ENCODE results near the gene KIF3B. TPM values are rescaled to one million over a fixed set of nuclear protein-coding genes. Genes with fewer than 3 reads are reported as not detected.
"Not testable (repeated sequence)": the region's sequence is repeated elsewhere in the genome, so short reads cannot be mapped to it uniquely, and the experiment has no call there.

The KIF3B gene
- polyA plus RNA-seq, 4 donors, result 16.2 to 62.0 (median 26.5) TPM

GRCh38 chr20:32370897-32371296 is 93.4 kb downstream of the KIF3B start:
- DNase-seq (no peak), FAIRE-seq (no peak)
- Histone ChIP-seq H3K9me3 (ENCODE audit: control insufficient read depth in 2 of 2, insufficient read depth in 1 of 2, low read depth in 1 of 2, low read length in 1 of 2) (no peaks in the 10 kb centered on the region), H3K36me3 (ENCODE audit: control insufficient read depth in 3 of 3, insufficient read depth in 2 of 3, low read depth in 1 of 3, low read length in 3 of 3) (peaks cover 5 to 51% (median 7%) of the 10 kb centered on the region in 3 donors), H3K4me3 (ENCODE audit: low read depth in 1 of 3, low read length in 3 of 3) (no peak overlapping the region), H3K27me3 (ENCODE audit: control insufficient read depth in 3 of 3, insufficient read depth in 3 of 3, low read length in 3 of 3) (no peaks in the 10 kb centered on the region), H3K27ac (ENCODE audit: low read depth in 1 of 3, low read length in 2 of 3) (no peak overlapping the region), H3K4me1 (ENCODE audit: control insufficient read depth in 3 of 3, insufficient read depth in 2 of 3, low read depth in 1 of 3, low read length in 2 of 3) (peaks cover 0 to 8% (median 3%) of the 10 kb centered on the region in 3 donors)
- WGBS, 3 donors, result 92 to 98% (median 96%) methylated on average over 2 of the region's 2 CpGs

DNA sequence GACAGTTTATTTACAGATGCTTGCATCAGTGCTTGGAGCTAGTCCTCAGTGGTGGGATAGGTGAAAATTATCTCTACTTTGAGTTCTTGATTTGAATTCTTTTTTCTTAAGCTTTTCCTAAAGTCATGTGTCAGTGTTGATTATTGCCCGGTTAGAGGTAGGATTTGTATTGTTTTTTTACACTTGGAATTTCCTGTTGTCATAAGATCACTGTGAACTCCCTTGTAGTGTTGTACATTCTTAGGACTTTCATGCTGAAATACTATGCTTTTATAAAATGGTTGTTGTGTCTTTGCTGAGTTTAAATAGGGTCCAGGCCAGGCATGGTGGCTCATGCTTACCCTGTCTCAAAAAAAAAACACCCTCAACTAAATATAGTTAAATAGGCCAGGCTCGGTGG is 101.0 kb downstream of the KIF3B start:
- FAIRE-seq (no peak), DNase-seq (no peak)
- no peaks in the 10 kb centered on the region for H3K9me3 ChIP-seq (ENCODE audit: control insufficient read depth in 2 of 2, insufficient read depth in 1 of 2, low read depth in 1 of 2, low read length in 1 of 2)
- H3K4me1 ChIP-seq (ENCODE audit: control insufficient read depth in 3 of 3, insufficient read depth in 2 of 3, low read depth in 1 of 3, low read length in 2 of 3), result no peaks in the 10 kb centered on the region
- no peak overlapping the region for H3K4me3 ChIP-seq (ENCODE audit: low read depth in 1 of 3, low read length in 3 of 3)
- H3K36me3 ChIP-seq (ENCODE audit: control insufficient read depth in 3 of 3, insufficient read depth in 2 of 3, low read depth in 1 of 3, low read length in 3 of 3), result peaks cover 3 to 48% (median 3%) of the 10 kb centered on the region in 3 donors
- H3K27ac ChIP-seq (ENCODE audit: low read depth in 1 of 3, low read length in 2 of 3), result no peak overlapping the region
- 78 to 94% (median 89%) methylated on average over 2 of the region's 2 CpGs for whole genome bisulfite sequencing, 3 donors
- H3K27me3 ChIP-seq (ENCODE audit: control insufficient read depth in 3 of 3, insufficient read depth in 3 of 3, low read length in 3 of 3), result no peaks in the 10 kb centered on the region

DNA sequence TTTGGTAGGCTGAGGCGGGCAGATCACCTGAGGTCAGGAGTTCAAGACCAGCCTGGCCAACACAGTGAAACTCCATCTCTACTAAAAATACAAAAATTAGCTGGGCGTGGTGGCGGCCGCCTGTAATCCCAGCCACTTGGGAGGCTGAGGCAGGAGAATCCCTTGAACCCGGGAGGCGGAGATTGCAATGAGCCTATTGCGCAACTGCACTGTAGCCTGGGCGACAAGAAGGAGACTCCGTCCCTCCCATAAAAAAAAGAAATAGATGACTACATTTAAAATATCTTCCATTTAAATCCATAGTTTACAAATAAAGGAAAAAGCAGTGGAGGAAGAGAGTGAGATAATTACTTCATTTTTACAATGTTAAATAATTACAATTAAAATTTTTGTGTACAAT is 102.6 kb downstream of the KIF3B start:
- peaks cover 0 to 36% (median 2%) of the 10 kb centered on the region in 3 donors for H3K36me3 ChIP-seq (ENCODE audit: control insufficient read depth in 3 of 3, insufficient read depth in 2 of 3, low read depth in 1 of 3, low read length in 3 of 3)
- not testable (repeated sequence) for H3K4me1 ChIP-seq (ENCODE audit: control insufficient read depth in 3 of 3, insufficient read depth in 2 of 3, low read depth in 1 of 3, low read length in 2 of 3); H3K9me3 ChIP-seq (ENCODE audit: control insufficient read depth in 2 of 2, insufficient read depth in 1 of 2, low read depth in 1 of 2, low read length in 1 of 2); H3K27ac ChIP-seq (ENCODE audit: low read depth in 1 of 3, low read length in 2 of 3); DNase-seq; H3K4me3 ChIP-seq (ENCODE audit: low read depth in 1 of 3, low read length in 3 of 3); FAIRE-seq; H3K27me3 ChIP-seq (ENCODE audit: control insufficient read depth in 3 of 3, insufficient read depth in 3 of 3, low read length in 3 of 3)
- 92 to 96% (median 93%) methylated on average over 9 of the region's 9 CpGs for WGBS, 3 donors

DNA sequence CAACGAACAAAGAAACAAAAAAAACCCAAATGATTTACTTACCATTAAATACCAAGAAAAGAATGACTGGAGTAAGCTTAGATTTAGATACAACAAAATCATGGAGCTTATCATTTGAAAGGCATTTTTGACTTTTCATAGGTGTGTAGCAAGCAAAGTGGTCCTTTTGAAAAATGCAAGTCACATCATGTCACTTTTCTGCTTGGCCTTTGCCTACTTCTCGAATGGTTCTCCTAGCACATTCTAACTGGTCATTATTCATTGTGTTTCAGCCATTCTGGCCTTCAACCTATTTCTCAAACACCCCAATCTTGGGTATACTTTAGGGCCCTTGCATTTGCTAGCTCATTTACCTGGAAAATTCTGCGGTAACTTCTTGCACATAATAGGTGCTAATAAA is 103.3 kb downstream of the KIF3B start:
- 94 to 95% (median 94%) methylated on average over 3 of the region's 3 CpGs for WGBS, 3 donors
- H3K4me1 ChIP-seq (ENCODE audit: control insufficient read depth in 3 of 3, insufficient read depth in 2 of 3, low read depth in 1 of 3, low read length in 2 of 3), result no peaks in the 10 kb centered on the region
- H3K27ac ChIP-seq (ENCODE audit: low read depth in 1 of 3, low read length in 2 of 3), result no peak overlapping the region
- H3K4me3 ChIP-seq (ENCODE audit: low read depth in 1 of 3, low read length in 3 of 3), result no peak overlapping the region
- H3K36me3 ChIP-seq (ENCODE audit: control insufficient read depth in 3 of 3, insufficient read depth in 2 of 3, low read depth in 1 of 3, low read length in 3 of 3), result peaks cover 0 to 31% (median 2%) of the 10 kb centered on the region in 3 donors
- no peaks in the 10 kb centered on the region for H3K9me3 ChIP-seq (ENCODE audit: control insufficient read depth in 2 of 2, insufficient read depth in 1 of 2, low read depth in 1 of 2, low read length in 1 of 2)
- DNase-seq (no peak), FAIRE-seq (no peak)
- H3K27me3 ChIP-seq (ENCODE audit: control insufficient read depth in 3 of 3, insufficient read depth in 3 of 3, low read length in 3 of 3), result no peaks in the 10 kb centered on the region

GRCh38 chr20:32382102-32382950 is 104.9 kb downstream of the KIF3B start:
- H3K9me3 ChIP-seq (ENCODE audit: control insufficient read depth in 2 of 2, insufficient read depth in 1 of 2, low read depth in 1 of 2, low read length in 1 of 2), result no peaks in the 10 kb centered on the region
- FAIRE-seq, result no peak
- H3K36me3 ChIP-seq (ENCODE audit: control insufficient read depth in 3 of 3, insufficient read depth in 2 of 3, low read depth in 1 of 3, low read length in 3 of 3), result peaks cover 0 to 27% (median 2%) of the 10 kb centered on the region in 3 donors
- no peak overlapping the region for H3K27ac ChIP-seq (ENCODE audit: low read depth in 1 of 3, low read length in 2 of 3)
- H3K4me3 ChIP-seq (ENCODE audit: low read depth in 1 of 3, low read length in 3 of 3), result no peak overlapping the region
- WGBS, 3 donors, result 57 to 72% (median 72%) methylated on average over 11 of the region's 11 CpGs
- no peaks in the 10 kb centered on the region for H3K4me1 ChIP-seq (ENCODE audit: control insufficient read depth in 3 of 3, insufficient read depth in 2 of 3, low read depth in 1 of 3, low read length in 2 of 3)
- DNase-seq, result peak; percentile 13 to 34
- no peaks in the 10 kb centered on the region for H3K27me3 ChIP-seq (ENCODE audit: control insufficient read depth in 3 of 3, insufficient read depth in 3 of 3, low read length in 3 of 3)

DNA sequence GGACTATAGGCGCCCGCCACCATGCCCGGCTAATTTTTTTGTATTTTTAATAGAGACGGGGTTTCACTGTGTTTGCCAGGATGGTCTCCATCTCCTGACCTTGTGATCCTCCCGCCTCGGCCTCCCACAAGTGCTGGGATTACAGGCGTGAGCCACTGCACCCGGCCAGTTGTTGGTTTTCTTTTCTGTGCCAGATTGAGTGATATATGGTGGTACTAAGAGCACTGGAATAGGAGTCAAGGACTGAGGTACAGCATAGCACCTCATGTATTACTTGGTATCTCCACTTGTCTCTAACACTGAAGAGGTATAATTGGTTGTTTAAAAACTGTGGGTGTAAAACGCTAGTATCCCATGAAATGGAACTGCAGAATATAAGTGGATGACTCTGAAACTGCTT is 106.0 kb downstream of the KIF3B start:
- 94 to 99% (median 94%) methylated on average over 7 to 9 of the region's 9 CpGs for WGBS, 3 donors
- not testable (repeated sequence) for H3K27me3 ChIP-seq (ENCODE audit: control insufficient read depth in 3 of 3, insufficient read depth in 3 of 3, low read length in 3 of 3); FAIRE-seq; DNase-seq; H3K4me3 ChIP-seq (ENCODE audit: low read depth in 1 of 3, low read length in 3 of 3); H3K4me1 ChIP-seq (ENCODE audit: control insufficient read depth in 3 of 3, insufficient read depth in 2 of 3, low read depth in 1 of 3, low read length in 2 of 3); H3K9me3 ChIP-seq (ENCODE audit: control insufficient read depth in 2 of 2, insufficient read depth in 1 of 2, low read depth in 1 of 2, low read length in 1 of 2); H3K27ac ChIP-seq (ENCODE audit: low read depth in 1 of 3, low read length in 2 of 3)
- peaks cover 0 to 19% (median 2%) of the 10 kb centered on the region in 3 donors for H3K36me3 ChIP-seq (ENCODE audit: control insufficient read depth in 3 of 3, insufficient read depth in 2 of 3, low read depth in 1 of 3, low read length in 3 of 3)

Other genes with a start within 250 kb of the KIF3B start
- 10 to 100 TPM; 10.1 to 34.0 (median 11.0) TPM for gene HCK, start 225.4 kb upstream of the KIF3B start, polyA plus RNA-seq
- gene TM9SF4, start 167.9 kb upstream of the KIF3B start, polyA plus RNA-seq, result 10 to 100 TPM; 10.5 to 85.8 (median 20.2) TPM
- gene PLAGL2, start 69.9 kb upstream of the KIF3B start, polyA plus RNA-seq, result 100 to 1,000 TPM in 1 of 4 donors, 10 to 100 TPM in 1, 1 to 10 TPM in 2; 3.2 to 129 (median 8.6) TPM
- 100 to 1,000 TPM in 1 of 4 donors, 10 to 100 TPM in 3; 11.1 to 147 (median 21.0) TPM for gene POFUT1, start 69.8 kb upstream of the KIF3B start, polyA plus RNA-seq
- 10 to 100 TPM; 16.8 to 66.8 (median 20.6) TPM for gene ASXL1, start 80.7 kb downstream of the KIF3B start, polyA plus RNA-seq

All from small intestine (tissue), 7 donors.